NCI-H2029 treated with DMSO at 0.1 percent for 48 hours (cell line): ENCODE measurements around the gene YTHDF1.

Experiments
- DNase-seq: peaks from one replicate; lab custom pipeline; 2025; lab: John Stamatoyannopoulos, UW

YTHDF1 gene

DNA sequence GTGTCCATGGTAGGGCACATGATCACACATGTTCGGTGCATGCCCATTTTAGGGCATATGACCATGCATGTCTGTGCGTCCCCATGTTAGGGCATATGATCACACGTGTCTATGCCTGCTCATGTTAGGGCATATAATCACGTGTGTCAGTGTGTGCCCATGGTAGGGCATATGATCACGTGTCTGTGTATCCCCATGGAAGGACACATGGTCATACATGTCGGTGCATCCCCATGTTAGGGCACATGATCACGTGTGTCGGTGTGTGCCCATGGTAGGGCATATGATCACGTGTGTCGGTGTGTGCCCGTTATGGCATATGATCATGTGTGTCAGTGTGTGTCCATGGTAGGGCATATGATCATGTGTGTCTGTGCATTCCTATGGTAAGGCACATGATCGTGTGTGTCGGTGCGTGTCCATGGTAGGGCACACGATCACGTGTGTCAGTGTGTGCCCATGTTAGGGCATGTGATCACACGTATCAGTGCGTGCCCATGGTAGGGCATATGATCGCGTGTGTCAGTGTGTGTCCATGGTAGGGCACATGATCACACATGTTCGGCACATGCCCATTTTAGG is 30.6 kb downstream of the YTHDF1 start:
- DNase-seq, result no peak

DNA sequence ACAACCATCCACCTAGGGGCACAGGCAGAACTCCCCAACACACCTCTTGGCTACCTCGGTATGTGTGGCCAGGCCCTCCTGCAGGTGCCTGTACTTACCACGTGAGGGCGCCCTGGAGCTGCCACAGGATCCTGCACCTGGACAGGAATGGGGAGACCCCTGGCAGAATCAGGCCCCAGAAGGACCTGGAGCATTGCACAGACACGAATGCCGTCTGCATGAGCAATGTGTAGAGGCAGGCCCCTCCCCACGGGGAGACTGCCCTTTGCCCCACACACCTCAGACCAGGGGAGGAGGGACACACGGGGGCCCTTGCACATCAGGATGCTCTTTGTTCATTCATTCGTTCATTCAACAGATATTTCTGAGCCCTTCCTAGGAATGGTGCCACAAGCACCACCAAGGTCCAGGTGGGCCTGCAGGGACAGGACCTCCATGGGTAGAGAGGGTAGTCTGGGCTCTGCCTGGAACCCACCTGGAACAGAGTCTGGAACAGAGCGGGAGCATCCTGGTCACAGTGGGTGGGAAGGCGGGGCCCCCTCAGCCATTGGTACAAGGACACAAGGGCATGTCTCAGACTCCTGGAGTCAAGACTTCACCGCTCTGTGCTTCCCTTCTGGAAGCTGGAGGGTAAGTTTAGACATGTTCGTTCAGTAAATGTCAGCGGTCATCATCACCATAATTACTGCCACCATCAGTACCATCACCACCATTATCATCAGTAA is 32.3 kb downstream of the YTHDF1 start:
- DNase-seq, result no peak

DNA sequence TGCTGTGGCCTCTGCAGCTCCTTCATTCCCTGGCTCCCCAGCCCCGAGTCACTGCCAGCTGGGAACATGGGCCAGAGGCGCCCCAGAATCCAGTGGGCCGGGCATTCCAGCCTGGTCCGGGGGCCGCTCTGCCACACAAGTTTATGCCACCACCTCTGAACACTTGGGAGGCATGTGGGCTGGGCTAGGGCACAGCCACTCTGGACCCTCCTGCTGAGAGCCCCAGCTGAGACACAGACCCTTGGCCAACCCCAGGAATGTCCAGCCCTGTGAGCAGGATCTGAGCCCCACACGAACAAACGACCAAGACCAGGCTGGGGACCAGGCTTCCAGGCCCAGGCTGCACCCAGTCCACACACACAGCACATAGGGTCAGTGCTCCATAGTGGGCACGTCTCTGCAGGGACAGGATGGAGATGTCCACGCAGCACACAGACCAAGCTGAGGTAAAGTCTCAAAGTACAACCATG is 33.0 kb downstream of the YTHDF1 start:
- DNase-seq, result no peak

DNA sequence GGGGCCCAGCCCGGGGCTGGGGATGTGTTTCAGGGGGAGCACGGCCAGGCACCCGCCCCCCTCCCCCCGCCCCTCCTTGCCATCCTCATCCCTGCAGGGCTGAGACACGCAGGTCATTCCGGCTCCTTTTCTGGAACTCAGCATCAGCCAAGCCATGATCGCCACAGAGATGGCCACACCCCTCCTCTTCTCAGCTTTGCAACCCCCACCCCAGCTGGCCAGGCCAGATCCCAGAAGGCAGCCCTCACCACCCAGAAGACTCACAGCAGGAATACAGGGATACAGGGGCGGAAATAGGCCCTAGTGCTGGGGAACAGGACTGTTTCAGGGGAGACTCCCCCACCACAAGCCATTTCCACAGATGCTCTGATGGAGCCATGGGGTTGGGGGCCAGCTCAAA is 33.5 kb downstream of the YTHDF1 start:
- no peak for DNase-seq

DNA sequence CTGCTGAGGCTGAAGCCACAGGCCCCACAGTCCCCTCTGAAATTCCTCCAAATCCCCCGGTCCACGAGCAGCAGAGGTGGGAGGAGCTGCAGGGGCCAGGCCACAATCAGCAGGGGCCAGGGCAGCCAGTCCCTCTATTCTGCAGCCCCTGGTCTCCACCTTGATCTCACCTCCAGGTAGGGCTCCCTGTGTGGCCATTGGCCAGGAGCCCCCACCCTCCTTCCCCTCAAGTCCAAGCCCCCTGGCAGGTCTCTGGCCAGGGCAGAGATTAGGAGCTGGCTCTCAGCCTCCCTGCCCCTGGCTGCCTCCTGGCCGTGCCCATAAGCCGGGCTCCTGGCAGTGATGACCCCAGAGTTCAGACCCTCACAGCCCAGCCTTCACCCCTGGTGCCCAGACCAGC is 34.7 kb downstream of the YTHDF1 start:
- DNase-seq, result no peak

DNA sequence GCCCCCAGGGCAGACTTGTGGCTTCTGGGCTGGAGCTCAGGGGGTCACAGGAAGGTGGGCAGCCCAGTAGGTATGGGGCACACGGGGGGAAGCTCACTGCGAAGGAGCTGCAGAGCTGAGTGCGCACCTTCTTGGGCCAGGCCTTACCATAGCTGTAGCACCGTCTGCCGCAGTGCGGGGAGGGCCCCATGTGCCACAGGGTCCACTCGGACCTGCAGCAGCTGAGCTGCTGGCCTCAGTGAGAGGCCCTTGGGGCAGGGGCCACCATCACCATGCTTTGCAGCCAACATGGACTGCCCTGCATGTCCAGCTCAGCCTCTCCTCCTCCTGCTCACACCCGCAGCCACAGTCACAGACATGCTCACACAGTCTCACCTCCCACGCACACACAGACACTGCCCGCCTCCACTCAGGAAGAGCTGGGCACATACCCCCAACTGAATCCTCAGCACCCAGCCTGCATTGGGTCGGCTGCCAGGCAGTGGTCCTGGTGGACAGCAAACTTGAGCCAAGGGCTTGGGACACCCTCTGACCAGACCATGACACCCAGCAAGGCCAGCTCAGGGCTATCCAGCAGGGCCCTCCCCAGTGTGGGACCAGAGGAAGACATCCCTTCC is 35.3 kb downstream of the YTHDF1 start:
- no peak for DNase-seq

DNA sequence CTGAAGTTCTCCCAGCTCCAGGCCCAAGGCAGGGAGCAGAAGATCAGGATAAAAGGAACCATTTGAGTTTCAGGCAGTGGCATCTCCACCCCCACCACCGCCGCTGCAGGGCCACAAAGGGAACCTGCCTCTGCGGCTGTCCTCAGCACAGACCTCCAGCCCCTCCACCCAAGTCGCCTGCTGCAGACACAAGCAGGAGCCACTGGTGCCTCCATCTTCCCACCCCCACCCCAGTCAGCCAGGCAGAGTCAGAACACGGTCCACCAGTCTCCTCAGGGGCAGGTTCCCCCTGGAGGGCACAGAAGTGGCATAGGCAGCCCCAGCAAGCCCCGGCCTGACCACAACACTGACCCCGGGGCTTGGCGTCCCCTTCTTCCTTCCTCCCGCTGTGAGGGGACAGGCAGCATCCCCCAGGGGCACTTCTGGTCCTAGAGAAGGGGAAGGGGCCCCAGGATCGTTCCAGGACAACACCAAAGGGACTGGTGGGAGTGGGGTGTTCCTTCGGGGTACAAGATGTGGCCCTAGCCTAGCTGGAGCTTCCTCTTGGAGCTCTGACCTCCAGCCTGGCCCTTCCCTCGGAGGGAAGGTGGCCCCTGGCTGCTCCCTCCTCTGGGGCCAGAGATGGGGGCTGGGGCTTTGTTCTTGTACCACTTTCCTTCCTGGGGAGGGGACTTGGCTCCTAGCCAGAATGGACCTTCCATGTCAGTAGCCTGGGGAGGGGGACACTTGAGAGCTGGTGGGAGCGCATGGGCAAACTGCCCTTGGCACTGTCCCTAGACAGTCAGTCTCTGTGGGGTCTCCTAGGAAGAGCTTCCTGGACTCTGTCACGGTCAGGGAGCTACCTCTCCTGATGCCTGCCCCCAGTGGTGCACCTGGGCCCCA is 36.0 kb downstream of the YTHDF1 start:
- DNase-seq, result no peak

DNA sequence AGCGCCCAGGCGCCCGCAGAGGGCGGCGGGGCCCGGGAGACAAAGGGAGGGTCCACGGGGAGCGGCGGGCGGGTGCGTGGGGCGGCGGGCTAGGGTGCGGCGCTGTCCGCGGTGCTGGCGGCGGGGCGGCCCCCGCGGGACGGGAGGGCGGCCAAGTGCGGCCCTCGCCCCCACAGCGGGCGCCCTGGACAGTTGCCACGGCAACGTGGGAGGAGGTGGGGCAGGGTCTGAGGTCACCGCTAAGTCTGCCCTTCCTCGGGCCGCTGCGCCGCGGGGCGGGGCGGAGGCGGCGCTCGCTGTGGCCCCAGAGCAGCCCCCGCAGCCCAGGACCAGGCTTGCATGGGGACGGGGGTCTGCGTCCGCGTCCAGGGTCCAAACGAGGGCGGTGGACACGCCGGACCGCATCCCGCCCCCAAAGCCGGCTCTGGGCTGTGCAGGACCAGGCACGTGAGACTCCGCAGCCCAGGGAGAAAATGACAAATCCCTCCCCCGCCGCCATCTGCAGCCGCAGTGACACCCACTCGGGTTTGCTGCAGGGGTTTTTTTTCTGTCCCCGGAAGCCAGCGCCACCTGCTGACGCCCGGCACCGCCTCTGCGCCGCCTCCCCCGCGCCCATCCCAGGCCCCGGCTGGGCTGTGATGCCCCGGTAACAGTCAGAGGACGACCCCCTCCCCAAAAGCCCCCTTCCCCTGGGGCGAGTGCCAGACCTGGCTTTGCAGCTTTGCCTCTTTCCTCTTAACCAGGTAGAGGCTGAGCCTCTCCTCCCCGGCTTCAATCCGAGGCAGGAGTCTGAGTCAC is 36.8 kb downstream of the YTHDF1 start:
- DNase-seq, result no peak

DNA sequence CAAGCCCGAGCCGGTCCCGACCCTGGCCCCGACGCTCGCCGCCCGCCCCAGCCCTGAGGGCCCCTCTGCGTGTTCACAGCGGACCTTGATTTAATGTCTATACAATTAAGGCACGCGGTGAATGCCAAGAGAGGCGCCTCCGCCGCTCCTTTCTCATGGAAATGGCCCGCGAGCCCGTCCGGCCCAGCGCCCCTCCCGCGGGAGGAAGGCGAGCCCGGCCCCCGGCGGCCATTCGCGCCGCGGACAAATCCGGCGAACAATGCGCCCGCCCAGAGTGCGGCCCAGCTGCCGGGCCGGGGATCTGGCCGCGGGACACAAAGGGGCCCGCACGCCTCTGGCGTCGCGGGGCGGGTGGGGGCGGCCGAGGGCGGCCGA is 37.5 kb downstream of the YTHDF1 start:
- DNase-seq, result no peak

DNA sequence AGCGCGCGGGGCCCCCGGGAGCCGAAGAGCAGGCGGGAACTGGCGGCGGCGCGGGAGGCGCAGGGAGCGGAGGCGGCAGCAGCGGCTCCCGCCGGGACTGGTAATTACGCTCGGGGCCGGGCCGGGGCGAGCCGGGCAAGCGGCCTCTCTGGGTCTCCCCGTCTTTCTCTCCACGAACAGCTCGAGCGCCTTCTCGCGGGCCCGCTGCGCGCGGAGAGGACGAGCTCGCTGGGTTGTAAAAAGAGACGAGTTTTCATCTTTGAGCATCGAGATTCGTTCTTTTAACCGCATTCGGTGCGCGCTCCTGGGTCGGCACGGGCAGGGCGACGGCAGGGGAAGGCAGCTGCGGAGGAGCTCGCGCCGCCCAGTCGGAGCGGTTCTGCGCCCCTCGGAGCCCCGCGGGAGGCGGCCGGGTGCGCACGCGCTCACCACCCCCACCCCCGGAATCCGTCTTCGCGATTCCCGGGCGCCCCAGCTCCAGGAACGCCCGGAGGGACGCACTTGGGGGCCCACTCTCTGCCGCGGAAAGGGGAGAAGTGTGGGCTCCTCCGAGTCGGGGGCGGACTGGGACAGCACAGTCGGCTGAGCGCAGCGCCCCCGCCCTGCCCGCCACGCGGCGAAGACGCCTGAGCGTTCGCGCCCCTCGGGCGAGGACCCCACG is 38.0 kb downstream of the YTHDF1 start:
- no peak for DNase-seq

DNA sequence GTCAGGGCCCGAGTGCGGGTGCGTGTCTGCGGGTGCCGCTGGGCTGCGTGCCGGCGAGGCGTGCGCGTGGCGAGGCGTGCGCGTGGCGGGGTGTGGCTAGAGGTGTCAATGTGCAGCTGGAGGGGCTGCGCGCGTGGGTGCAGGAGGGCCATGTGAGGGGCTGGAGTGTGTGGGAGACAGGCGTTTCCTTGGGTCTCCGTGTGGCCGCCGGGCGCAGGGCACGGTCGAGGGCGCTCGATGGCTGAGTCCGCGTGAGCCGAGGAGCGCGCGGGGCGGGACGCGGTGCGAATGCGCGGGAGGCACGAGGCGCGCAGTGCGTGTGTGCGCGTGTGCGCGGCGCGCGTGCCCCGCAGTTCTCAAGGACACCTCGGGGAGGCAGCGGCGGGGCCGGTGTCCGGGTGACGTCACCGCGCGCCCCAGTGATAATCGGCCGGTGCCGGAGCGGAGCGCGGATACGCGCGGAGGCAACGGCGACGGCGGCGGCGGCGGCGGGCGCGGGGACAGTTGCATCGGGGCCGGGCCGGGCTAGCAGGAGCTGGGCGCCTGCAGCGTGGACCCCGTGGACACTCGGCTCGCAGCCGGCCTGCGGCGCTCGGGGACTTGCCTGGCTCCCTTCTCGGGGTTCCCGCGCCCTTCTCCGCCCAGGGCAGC is 38.7 kb downstream of the YTHDF1 start:
- DNase-seq, result no peak

DNA sequence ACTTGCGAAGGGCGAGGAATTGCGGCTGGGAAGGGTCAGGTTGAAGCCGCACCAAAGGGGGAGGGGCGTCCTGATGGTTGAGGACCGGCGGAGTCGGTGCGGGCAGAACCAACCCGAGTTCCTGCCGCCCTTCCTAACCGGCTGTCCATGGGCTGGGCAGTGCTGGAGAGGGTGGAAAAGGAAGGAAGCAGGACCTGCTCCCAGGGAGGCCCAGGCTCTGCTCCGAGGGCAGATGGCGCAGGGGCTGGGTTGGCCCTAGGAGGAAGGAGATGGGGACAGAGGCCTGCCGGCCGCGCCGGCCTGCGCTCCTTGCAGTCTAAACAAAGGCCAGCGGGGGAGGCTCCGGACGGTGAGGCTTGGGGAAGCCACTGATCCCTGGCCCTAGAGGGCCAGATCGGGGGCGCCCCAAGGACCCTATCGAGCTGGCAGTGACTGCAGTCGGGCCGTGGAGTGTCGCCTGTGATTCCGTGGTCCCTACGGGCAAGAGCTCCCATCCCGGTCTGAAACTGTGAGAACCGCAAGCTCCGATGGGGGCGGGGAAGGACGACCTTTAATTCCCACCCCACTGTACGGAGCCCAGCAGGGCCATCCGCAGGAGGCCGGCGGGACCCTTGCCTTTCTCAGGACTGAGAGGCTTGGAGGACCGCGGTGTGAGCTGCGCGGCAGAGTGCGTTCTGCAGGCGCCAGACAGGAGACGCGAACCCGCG is 39.4 kb downstream of the YTHDF1 start:
- DNase-seq, result no peak

DNA sequence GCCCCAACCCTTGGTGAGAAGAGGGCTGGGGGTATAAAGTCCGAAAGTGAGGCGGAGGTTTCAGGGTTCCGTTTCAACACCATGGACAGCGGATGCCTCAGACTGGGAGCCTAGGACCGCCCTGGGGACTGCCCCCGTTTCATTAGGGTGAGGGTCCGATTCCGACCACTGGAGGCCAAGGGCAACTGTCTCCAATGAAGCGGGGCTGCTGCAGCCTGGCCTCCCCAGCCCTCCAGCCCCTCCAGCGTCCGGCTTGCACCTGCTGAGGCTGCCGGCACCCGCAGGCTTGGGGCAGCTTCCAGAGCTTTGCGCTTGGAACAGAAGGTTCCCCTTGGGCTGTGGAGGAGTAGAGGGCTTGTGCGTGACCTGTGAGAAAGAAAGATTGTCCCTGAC is 39.9 kb downstream of the YTHDF1 start:
- DNase-seq, result no peak

DNA sequence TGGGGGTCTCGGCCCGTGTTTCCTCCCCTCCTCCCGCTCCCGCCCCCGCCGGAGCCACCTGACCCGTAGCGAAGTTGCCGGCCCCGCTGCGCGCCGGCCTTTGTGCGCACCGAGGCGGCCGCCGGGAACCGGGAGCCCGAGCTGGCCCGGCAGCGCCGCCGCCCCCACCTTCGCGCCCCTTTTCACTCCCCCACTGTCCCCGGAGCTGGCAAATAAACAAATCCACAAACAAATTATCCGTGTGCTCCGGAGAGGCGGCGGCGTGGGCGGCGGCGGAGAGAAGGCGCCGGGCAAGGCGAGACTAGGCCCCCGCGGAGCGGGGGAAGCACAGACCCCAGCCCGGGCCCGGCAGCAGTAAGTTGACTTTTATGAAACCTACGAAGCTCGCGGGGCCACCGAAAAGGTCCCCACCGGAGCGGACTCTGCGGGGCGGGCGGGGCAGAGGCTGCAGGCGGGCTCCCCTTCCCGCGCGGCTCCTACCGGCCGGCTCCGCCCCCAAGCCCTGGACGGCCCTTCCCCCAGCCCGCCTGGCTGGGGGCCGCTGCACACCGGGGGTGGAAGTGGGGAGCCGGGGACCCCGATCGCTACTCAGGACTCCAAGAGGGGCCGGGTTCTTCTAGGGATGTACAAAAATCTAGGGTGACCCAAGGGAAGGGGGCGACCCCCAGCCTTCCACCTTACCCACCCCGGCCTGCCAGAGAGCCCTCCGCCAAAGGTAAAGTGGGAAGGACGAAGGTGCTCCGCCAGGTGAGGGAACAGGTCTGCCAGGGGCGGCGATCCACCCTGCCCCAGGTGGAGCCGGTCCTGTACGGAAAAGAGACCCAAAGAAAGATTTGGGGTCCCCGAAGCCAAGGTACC is 40.7 kb downstream of the YTHDF1 start:
- DNase-seq, result no peak

DNA sequence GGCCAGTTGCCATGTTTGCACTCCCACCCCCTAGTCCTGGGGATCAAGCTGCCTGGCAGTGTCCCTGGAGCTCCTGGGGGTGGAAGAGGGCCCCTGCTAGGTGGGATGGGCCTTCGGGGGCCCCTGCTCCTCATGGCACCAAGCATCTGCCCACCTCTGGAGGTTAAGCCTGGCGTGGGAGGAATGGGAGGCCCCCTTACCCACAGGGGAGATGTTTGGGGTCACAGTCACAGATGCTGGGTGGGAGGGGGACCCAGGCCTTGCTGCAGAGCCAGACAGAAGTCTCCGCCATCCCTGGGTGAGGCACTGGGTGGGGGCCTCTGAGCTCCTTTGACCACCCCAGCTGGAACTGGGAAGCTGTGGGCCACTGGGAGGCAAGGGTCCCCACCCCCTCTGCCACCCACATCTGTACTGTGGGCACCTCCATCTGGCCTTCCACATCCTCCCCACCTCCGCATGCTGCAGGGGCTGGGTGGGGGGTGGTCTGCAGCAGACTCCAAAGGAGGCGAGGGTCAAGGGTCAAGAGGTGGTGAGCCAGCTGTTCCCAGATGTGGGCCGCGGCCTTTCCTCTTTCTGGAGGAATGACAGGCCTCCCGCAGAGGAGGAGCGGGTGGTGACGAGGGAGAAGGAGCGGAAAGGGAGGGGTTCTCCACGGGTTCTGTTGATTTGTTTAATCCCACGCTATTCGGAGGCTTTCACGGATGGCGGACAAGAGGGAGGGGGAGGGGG is 41.5 kb downstream of the YTHDF1 start:
- DNase-seq, result no peak

DNA sequence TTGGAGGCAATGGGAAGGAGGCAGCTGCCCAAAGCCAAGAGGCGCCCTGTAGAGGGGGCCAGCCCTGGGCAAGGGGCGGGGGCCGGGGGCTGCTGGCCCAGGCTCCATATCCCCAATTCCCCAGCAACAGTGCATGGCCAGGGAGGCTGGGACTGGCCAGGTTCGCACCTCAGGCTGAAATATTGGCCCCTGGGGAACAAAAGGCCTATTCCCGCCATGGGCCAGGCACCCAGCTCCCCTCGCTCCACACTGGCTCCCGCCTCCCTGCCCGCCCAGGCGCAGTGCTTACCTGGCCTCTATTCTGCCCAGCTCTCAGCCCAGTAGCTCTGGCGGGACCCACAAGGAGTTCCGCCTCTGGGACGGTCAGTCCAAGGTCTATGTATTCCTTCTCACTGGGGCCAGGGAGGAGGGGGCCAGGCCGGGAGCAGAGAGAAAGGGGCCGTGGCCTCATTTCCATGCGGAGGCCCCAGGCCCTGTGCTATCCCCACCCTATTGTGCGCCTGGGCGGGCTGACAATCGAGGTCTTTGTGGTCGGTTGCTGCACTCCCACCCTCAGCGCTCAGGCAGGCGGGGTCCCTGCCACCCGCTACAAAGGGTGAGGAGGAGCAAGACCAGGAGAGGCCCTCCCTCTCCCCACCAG is 42.3 kb downstream of the YTHDF1 start:
- DNase-seq, result no peak

DNA sequence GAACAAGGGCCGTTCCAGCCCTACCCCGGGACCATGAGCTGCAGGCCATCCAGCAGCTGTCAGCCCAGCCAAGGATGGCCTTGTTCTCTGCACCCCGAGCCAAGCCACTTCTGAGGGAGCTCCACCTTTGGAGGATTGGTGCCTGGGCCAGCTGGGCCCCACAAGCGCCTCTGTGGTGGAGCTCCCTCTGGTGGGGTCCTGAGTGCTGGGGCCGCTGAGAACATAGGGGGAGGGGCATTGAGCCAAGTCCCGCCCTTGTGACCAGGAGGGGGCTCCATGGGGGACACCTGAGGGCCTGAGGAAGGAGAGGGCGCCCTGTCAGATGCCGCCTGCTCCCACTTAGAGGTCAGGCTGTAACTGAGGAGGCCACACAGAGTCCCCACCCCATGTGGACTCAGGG is 43.2 kb downstream of the YTHDF1 start:
- no peak for DNase-seq

DNA sequence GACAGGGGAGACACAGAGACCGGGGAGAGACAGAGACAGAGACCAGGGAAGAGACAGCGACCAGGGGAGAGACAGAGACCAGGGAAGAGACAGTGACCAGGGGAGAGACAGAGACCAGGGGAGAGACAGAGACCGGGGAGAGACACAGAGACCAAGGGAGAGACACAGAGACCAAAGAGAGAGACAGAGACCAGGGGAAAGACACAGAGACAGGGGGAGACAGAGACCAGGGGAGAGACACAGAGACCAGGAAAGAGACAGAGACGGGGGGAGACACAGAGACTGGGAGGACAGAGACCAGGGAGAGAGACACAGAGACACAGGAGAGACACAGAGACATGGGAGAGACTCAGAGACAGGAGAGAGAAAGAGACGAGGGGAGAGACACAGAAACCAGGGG is 43.9 kb downstream of the YTHDF1 start:
- no peak for DNase-seq
